Fibroblast of lung (primary cell): ENCODE results near the gene PRRX2. TPM values are rescaled to one million over a fixed set of nuclear protein-coding genes. Genes with fewer than 3 reads are reported as not detected.

Source experiments
- DNase-seq, 2 donors: peaks; one replicate each; pipeline versions ENCODE4 v3.0.0 to v3.0.0-alpha.2; 2010; ENCODE audit warnings: low read depth in 2 of 2
- H2AFZ ChIP-seq: 2 replicates; pipeline ENCODE4 v1.5.1; 2012; ENCODE audit warnings: low read length, control low read depth, inconsistent platforms
- H3K27ac ChIP-seq: 2 replicates; pipeline ENCODE4 v1.5.1; 2011; ENCODE audit warnings: low read length, control low read depth; ENCODE audit not compliant: insufficient read depth
- H3K27me3 ChIP-seq: 2 replicates; pipeline ENCODE4 v1.5.1; 2011; ENCODE audit warnings: mild to moderate bottlenecking, low read length; ENCODE audit not compliant: control insufficient read depth, insufficient read depth
- H3K36me3 ChIP-seq: 2 replicates; pipeline ENCODE4 v1.5.1; 2011; ENCODE audit warnings: low read length; ENCODE audit not compliant: control insufficient read depth, insufficient read depth
- H3K4me1 ChIP-seq: 2 replicates; pipeline ENCODE4 v1.5.1; 2011; ENCODE audit warnings: low read length; ENCODE audit not compliant: control insufficient read depth, insufficient read depth; ENCODE audit errors: extremely low read depth
- H3K4me2 ChIP-seq: 2 replicates; pipeline ENCODE4 v1.5.1; 2011; ENCODE audit warnings: low read length, control low read depth; ENCODE audit not compliant: insufficient read depth; ENCODE audit errors: extremely low read depth
- H3K4me3 ChIP-seq, 4 experiments: fragments of 200-600 bp in 1 of 4; sonication (generic) in 1 of 4; replicated peaks in 1 of 4; 2 replicates each; pipeline ENCODE4 v1.5.1; 2011 to 2016; ENCODE audit warnings: low read length in 4 of 4, low read depth in 3 of 4, mild to moderate bottlenecking in 3 of 4, control low read depth in 2 of 4, inconsistent platforms in 1 of 4, mixed read lengths in 1 of 4; ENCODE audit not compliant: insufficient read depth in 1 of 4; ENCODE audit errors: control extremely low read depth in 1 of 4
- H3K79me2 ChIP-seq: 2 replicates; pipeline ENCODE4 v1.5.1; 2012; ENCODE audit warnings: mild to moderate bottlenecking, low read length, inconsistent platforms; ENCODE audit not compliant: control insufficient read depth, insufficient read depth
- H3K9ac ChIP-seq: 2 replicates; pipeline ENCODE4 v1.5.1; 2011; ENCODE audit warnings: mild to moderate bottlenecking, low read length, control low read depth; ENCODE audit not compliant: insufficient read depth
- H3K9me3 ChIP-seq: 2 replicates; pipeline ENCODE4 v1.5.1; 2012; ENCODE audit warnings: low read depth, low read length; ENCODE audit not compliant: control insufficient read depth, insufficient read depth
- H4K20me1 ChIP-seq: 2 replicates; pipeline ENCODE4 v1.5.1; 2011; ENCODE audit warnings: low read length; ENCODE audit not compliant: control insufficient read depth, insufficient read depth; ENCODE audit errors: extremely low read depth
- EZH2 ChIP-seq: IDR thresholded peaks from 2 replicates; pipeline ENCODE4 v1.5.1; 2012; ENCODE audit warnings: low read length, control low read depth, mild to moderate bottlenecking; ENCODE audit errors: missing control alignments
- polyA plus RNA-seq, 2 donors: library from polyadenylated mRNA; depleted of rRNA in 1 of 2; stranded (reverse) in 1 of 2; unstranded in 1 of 2; fragments of >200 nt; gene quantifications; 2 replicates each; pipeline ENCODE4 v1.2.1, GENCODE V29; 2011 to 2012; ENCODE audit warnings: missing spikeins in 1 of 2
- total RNA-seq: library from RNA; depleted of rRNA; stranded (reverse); fragments of >200 nt; gene quantifications from 2 replicates; pipeline ENCODE4 v1.2.1, GENCODE V29; 2014
- TF ChIP-seq, protein P1 (sequence below), 2 donors: IDR thresholded peaks in 1 of 2; conservative IDR thresholded peaks in 1 of 2; 1 replicate in 1 of 2; 2 replicates in 1 of 2; pipeline ENCODE4 v1.5.1; 2011 to 2012; ENCODE audit warnings: low read length in 2 of 2, control low read depth in 1 of 2, inconsistent platforms in 1 of 2, low read depth in 1 of 2, mild to moderate bottlenecking in 1 of 2

PRRX2 gene
- total and polyA plus RNA-seq, 2 donors (not counting 1 experiment from before 2014, with no cell fraction given): 4.4 to 11.7 TPM

DNA sequence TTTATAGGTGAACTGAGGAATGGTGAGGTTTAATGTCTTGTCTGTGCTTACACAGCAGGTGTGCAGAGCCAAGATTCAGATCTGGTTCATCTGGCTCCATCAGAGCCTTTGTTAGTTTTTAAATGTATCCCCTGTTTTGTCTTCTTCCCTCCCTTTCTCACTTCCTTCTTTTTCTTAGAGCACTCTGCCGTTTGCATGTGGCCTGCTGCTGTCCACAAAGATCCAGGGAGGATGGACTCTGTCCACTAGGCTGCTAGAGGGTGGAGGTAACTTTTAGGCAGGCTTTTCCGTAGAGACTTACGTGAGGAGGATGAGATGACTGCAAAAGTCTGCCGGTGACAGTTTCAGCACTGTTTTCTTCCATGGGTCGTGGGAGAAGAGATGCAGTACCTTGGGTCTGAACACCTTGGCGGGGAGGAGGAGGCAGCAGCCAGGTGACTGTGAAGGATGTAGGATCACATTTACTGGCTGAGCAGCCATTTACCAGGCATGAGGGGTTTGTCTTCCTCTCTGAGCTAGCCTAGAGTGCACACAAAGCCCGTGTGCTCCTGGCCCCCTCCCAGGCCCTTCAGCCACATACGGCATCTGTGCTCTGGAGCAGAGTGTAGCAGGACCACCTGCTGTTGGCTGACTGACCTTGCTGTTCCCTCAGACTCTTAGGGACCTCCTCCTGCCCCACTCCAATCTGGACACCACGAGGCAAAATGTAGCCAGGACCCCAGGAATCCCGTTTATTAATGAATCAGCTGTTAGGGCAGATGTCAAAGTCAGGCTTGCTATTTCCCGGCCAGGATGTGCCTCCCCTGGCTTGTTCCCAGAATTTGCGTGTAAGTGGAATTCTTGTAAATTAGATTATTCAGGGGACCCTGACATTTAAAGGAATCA lies 37.6 kb upstream of the PRRX2 start:
- DNase-seq: peak; percentile 36 to 39
- no peaks in the 10 kb centered on the region for H4K20me1 ChIP-seq

DNA sequence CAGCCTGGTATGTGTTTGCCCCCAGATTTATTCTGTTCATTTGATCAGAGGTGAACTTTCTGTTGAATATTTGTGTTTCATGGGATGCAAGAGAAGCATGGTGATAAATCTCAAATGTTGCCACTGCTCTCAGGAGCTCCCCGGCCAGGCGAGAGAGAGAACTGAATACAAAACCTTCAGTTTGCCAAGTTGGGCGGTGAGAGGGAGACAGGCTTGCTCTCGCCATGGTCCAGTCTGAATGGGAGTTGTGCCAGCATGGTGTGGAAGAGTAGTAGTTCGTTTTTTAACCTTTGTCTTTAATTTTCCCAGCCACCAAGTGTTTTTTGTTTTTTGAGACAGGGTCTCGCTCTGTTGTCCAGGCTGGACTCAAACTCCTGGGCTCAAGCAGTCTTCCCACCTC lies 36.7 kb upstream of the PRRX2 start:
- H3K4me1 ChIP-seq: peaks cover 37% of the 10 kb centered on the region
- H2AFZ ChIP-seq: no peak overlapping the region
- H4K20me1 ChIP-seq: no peaks in the 10 kb centered on the region
- H3K27ac ChIP-seq: peak overlapping the region; percentile 96
- no peaks in the 10 kb centered on the region for H3K9me3 ChIP-seq
- peaks cover 77% of the 10 kb centered on the region for H3K79me2 ChIP-seq
- H3K36me3 ChIP-seq: peaks cover 8% of the 10 kb centered on the region
- DNase-seq: no peak
- H3K4me3 ChIP-seq: peak overlapping the region in 1 of 4 experiments; percentile 93
- H3K9ac ChIP-seq: no peak overlapping the region
- peak overlapping the region; percentile 99 for H3K4me2 ChIP-seq
- TF ChIP-seq, protein P1, sequence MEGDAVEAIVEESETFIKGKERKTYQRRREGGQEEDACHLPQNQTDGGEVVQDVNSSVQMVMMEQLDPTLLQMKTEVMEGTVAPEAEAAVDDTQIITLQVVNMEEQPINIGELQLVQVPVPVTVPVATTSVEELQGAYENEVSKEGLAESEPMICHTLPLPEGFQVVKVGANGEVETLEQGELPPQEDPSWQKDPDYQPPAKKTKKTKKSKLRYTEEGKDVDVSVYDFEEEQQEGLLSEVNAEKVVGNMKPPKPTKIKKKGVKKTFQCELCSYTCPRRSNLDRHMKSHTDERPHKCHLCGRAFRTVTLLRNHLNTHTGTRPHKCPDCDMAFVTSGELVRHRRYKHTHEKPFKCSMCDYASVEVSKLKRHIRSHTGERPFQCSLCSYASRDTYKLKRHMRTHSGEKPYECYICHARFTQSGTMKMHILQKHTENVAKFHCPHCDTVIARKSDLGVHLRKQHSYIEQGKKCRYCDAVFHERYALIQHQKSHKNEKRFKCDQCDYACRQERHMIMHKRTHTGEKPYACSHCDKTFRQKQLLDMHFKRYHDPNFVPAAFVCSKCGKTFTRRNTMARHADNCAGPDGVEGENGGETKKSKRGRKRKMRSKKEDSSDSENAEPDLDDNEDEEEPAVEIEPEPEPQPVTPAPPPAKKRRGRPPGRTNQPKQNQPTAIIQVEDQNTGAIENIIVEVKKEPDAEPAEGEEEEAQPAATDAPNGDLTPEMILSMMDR (conservative IDR thresholded peaks at IDR 0.05 in 1 of 2, IDR thresholded peaks at IDR 0.05 in 1 of 2; ENCODE audit: low read depth in 1 of 2, low read length in 2 of 2): no peak
- TF ChIP-seq EZH2: no peak
- H3K27me3 ChIP-seq: no peaks in the 10 kb centered on the region

More for the DNA sequence above, 37.6 kb upstream of the PRRX2 start:
- TF ChIP-seq EZH2: no peak
- TF ChIP-seq, protein P1 (conservative IDR thresholded peaks at IDR 0.05 in 1 of 2, IDR thresholded peaks at IDR 0.05 in 1 of 2; ENCODE audit: low read depth in 1 of 2, low read length in 2 of 2): no peak
- peak overlapping the region; percentile 99 for H3K4me2 ChIP-seq
- peak overlapping the region; percentile 96 for H3K27ac ChIP-seq
- H3K27me3 ChIP-seq: no peaks in the 10 kb centered on the region
- no peak overlapping the region for H2AFZ ChIP-seq
- peaks cover 8% of the 10 kb centered on the region for H3K36me3 ChIP-seq
- H3K9me3 ChIP-seq: no peaks in the 10 kb centered on the region
- H3K9ac ChIP-seq: no peak overlapping the region
- peaks cover 68% of the 10 kb centered on the region for H3K79me2 ChIP-seq
- peaks cover 35% of the 10 kb centered on the region for H3K4me1 ChIP-seq
- H3K4me3 ChIP-seq: peak overlapping the region; percentile 87 to 95 (median 92)

DNA sequence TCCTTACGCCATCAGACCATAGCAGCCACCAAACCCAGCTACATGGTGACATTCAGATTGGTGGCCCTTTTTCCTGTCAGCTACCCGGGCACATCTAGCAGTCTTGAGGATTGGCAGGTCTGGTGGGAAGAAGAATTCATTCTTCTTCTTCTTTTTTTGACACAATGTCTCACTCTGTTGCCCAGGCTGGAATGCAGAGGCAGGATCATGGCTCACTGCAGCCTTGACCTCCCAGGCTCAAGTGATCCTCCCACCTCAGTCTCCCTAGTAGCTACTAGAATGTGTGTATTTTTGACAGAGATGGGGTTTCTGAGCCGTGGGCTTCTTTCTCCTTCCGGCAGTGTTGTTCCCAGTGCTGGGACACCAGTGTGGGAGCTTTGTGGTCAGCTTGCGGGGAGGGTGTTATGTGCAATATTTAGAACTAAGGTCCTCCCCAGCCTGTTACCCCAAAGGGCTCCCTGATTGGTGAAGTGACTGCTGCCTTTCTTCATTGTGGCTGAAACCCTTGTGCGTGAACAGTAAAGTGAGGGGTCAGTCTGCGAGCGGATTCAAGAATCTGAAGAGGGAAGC lies 36.1 kb upstream of the PRRX2 start:
- no peak for DNase-seq
- Histone ChIP-seq H3K79me2 (peaks cover 82% of the 10 kb centered on the region), H2AFZ (no peak overlapping the region), H3K4me3 (no peak overlapping the region), H3K36me3 (peaks cover 11% of the 10 kb centered on the region), H3K9me3 (no peaks in the 10 kb centered on the region), H3K27ac (no peak overlapping the region), H3K27me3 (no peaks in the 10 kb centered on the region), H3K9ac (no peak overlapping the region), H4K20me1 (no peaks in the 10 kb centered on the region), H3K4me2 (no peak overlapping the region), H3K4me1 (peaks cover 37% of the 10 kb centered on the region)
- TF ChIP-seq EZH2: no peak
- TF ChIP-seq, protein P1 (conservative IDR thresholded peaks at IDR 0.05 in 1 of 2, IDR thresholded peaks at IDR 0.05 in 1 of 2; ENCODE audit: low read depth in 1 of 2, low read length in 2 of 2): no peak
